ENCODE data around the gene RNF167. TPM values are rescaled to one million over a fixed set of nuclear protein-coding genes. Genes with fewer than 3 reads are reported as not detected.
"Not testable (repeated sequence)": the region's sequence is repeated elsewhere in the genome, so short reads cannot be mapped to it uniquely, and the experiment has no call there.

Gene RNF167
- total and polyA plus RNA-seq, 8 donors, result 8.8 to 134 (median 52.8) TPM

DNA sequence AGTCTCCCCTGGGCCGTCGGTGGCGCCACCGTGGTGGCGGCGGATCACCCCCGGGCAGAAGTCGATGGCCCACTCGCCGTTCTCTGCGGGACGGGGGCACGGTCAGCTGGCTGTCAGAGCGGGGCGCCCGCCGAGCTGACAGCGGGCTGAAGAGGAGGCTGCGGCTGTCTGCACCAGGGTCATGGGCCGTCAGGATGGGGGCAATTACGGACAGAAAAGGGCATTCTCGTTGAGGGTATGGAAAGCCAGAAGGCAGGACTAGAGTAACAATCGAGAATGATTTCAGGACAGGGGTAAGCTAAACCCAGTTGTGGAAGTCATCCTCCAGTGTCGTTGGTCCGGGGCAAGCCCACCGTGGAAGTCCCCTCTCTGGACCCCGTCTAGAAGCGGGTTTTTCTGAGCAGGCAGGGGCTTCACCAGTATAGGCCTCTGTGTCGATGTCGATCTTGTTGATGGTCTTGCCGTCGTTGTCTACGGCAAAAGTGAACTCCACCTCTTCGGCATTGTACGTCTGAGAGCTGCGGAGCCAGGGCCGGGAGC, 38.9 kb upstream of the RNF167 start:
- no peaks in the 10 kb centered on the region for H3K9me3 ChIP-seq
- peaks cover 20 to 54% (median 44%) of the 10 kb centered on the region in 4 donors for H3K4me1 ChIP-seq
- peaks cover 0 to 44% (median 0%) of the 10 kb centered on the region in 3 donors for H3K27me3 ChIP-seq
- no peak for TF ChIP-seq POLR2AphosphoS5 (IDR thresholded peaks at IDR 0.05)
- TF ChIP-seq, protein P1, sequence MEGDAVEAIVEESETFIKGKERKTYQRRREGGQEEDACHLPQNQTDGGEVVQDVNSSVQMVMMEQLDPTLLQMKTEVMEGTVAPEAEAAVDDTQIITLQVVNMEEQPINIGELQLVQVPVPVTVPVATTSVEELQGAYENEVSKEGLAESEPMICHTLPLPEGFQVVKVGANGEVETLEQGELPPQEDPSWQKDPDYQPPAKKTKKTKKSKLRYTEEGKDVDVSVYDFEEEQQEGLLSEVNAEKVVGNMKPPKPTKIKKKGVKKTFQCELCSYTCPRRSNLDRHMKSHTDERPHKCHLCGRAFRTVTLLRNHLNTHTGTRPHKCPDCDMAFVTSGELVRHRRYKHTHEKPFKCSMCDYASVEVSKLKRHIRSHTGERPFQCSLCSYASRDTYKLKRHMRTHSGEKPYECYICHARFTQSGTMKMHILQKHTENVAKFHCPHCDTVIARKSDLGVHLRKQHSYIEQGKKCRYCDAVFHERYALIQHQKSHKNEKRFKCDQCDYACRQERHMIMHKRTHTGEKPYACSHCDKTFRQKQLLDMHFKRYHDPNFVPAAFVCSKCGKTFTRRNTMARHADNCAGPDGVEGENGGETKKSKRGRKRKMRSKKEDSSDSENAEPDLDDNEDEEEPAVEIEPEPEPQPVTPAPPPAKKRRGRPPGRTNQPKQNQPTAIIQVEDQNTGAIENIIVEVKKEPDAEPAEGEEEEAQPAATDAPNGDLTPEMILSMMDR (IDR thresholded peaks at IDR 0.05), result no peak
- TF ChIP-seq POLR2A (IDR thresholded peaks at IDR 0.05), result no peak
- no peak for TF ChIP-seq EP300 (IDR thresholded peaks at IDR 0.05)
- H3K4me3 ChIP-seq, result peak overlapping the region; percentile 49 to 55 (median 52)
- H3K36me3 ChIP-seq, result peaks cover 9 to 16% (median 14%) of the 10 kb centered on the region in 4 donors
- intact Hi-C loops (cut with DNase I; ENCODE audit: low total_unique reads), result loop anchor here (10.0 kb wide), 1 partner anchor 74 kb away; no protein-coding TSS in a partner anchor
- DNase-seq, result no peak
- WGBS, 5 donors, result 52 to 66% (median 62%) methylated on average over 22 to 37 of the region's 37 CpGs
- H3K27ac ChIP-seq, result peak overlapping the region in 4 of 5 donors; percentile 24 to 71 (median 46)

DNA sequence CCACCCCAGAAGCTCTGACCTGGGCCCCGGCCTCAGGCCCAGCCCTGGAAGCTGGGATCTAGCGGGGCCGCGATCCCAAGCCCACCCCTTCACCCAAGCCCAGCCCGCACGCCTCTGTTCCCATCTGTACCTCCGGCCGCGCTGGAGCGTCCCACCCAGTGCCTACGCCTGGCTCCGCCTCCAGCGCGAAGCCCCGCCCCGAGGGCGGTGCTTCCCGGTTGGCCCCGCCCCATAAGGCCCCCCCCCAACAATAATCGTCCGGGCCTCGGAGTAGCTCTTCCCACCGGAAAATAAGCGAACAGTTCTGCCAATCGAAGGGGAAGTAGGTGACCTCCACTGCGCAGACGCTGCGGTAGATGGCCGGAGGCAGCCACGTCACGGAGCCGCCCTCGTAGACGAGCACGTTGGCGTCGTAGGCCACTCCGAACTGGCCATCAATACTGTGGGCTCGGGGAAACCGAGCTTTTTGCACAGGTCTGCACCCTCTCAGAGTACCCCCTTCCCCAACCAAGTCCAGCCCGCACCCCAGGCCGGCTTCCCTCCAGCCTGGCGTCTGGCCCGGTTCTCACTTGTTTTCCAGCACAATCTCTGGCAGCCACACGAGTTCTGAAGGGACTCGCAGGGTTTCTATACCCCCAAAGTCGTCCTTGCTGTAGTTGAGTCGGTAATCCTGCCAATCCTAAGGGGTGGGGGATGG, 38.3 kb upstream of the RNF167 start:
- H3K4me1 ChIP-seq, result peaks cover 20 to 54% (median 44%) of the 10 kb centered on the region in 4 donors
- no peaks in the 10 kb centered on the region for H3K9me3 ChIP-seq
- intact Hi-C loops (cut with DNase I; ENCODE audit: low total_unique reads), result loop anchor here (10.0 kb wide), 1 partner anchor 73 kb away; no protein-coding TSS in a partner anchor
- DNase-seq, result peak in 1 of 2 donors; percentile 65
- peak overlapping the region in 4 of 5 donors; percentile 24 to 71 (median 46) for H3K27ac ChIP-seq
- WGBS, 5 donors, result 38 to 56% (median 44%) methylated on average over 30 to 48 of the region's 48 CpGs
- H3K4me3 ChIP-seq, result no peak overlapping the region
- peaks cover 3 to 9% (median 8%) of the 10 kb centered on the region in 4 donors for H3K36me3 ChIP-seq
- TF ChIP-seq, protein P1 (IDR thresholded peaks at IDR 0.05), result no peak
- TF ChIP-seq POLR2AphosphoS5 (IDR thresholded peaks at IDR 0.05), result no peak
- TF ChIP-seq POLR2A (IDR thresholded peaks at IDR 0.05), result no peak
- TF ChIP-seq EP300 (IDR thresholded peaks at IDR 0.05), result no peak
- H3K27me3 ChIP-seq, result peaks cover 0 to 44% (median 0%) of the 10 kb centered on the region in 3 donors

DNA sequence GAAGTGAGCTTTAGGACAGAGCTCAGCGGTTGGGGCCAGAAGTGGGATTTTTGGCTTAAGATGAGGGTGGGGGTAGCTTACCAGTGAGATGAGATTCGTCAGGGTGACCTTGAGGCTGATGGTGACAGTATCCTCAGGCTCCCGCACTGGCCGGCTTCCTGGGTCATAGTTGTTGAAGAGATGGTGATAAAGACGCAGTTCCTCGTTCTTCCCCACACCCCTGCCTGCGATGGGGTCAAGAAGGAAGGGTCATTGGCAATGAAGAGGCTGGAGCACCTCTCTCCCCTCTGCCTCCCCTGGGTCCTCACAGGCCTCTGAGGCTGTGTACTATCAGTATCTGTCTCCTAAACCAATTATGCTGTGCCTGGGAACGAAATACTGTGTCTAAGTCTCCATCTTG, 37.5 kb upstream of the RNF167 start:
- Histone ChIP-seq H3K27ac (peak overlapping the region in 3 of 5 donors; percentile 8 to 71 (median 30)), H3K9me3 (no peaks in the 10 kb centered on the region), H3K27me3 (peaks cover 0 to 44% (median 0%) of the 10 kb centered on the region in 3 donors), H3K36me3 (peaks cover 0 to 2% (median under 1%) of the 10 kb centered on the region in 4 donors), H3K4me3 (no peak overlapping the region), H3K4me1 (peaks cover 20 to 54% (median 44%) of the 10 kb centered on the region in 4 donors)
- DNase-seq, result no peak
- 48 to 69% (median 61%) methylated on average over 7 to 8 of the region's 8 CpGs for WGBS, 5 donors
- intact Hi-C loops (cut with DNase I; ENCODE audit: low total_unique reads), result loop anchor here (10.0 kb wide), 1 partner anchor 72 kb away; no protein-coding TSS in a partner anchor
- TF ChIP-seq POLR2A (IDR thresholded peaks at IDR 0.05), result no peak
- TF ChIP-seq, protein P1 (IDR thresholded peaks at IDR 0.05), result no peak
- no peak for TF ChIP-seq POLR2AphosphoS5 (IDR thresholded peaks at IDR 0.05)
- TF ChIP-seq EP300 (IDR thresholded peaks at IDR 0.05), result no peak

DNA sequence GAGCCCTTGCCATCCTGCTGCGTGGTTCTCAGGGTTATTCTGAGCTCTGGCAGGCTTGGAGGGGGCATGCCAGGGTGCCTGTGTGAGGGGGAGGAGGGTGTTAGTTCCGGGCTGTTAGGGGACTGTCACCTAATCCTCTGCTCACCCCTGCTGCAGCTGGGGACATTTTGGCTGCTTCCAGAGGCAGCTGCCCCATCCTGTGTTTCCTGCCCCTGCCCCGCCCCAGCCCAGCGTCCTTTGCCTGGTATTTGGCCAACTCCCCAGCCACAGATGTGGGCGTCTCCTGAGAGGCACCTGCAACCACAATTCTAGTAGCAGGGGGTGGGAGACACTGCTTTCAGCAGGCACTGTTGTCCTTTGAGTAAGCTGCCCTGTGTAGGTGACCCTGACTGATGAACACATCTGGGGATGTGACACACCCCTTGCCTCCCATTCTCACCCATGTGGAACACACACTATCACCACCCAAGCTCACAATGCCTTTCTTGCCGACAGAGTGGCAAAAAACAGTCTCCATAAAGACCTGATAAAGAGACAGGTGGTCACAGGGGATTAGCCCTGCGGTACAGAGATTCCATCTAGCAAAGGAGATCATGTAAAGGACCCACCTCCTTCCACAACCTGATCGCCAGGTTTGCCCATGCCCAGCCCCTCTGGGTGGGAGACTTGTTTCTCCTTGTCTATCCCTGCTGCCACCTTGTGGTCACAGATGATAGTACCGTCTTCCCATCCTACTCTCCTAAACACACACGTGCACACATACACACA, 36.8 kb upstream of the RNF167 start, which contains the start of gene CHRNE:
TSS of gene CHRNE (minus strand) at position 48 of the 768 bp plus-strand sequence. CDS start at position 13, 35 bp downstream.
- Histone ChIP-seq H3K4me3 (no peak within 1 kb of the TSS), H3K36me3 (no peaks in the 10 kb centered on the region), H3K27me3 (peaks cover 0 to 42% (median 0%) of the 10 kb centered on the region in 3 donors), H3K9me3 (no peaks in the 10 kb centered on the region), H3K4me1 (peaks cover 20 to 52% (median 44%) of the 10 kb centered on the region in 4 donors), H3K27ac (peak within 1 kb of the TSS in 4 of 5 donors; percentile 24 to 71 (median 46))
- 8 to 17% (median 11%) methylated on average over 9 to 10 of the region's 10 CpGs for WGBS, 5 donors
- TF ChIP-seq POLR2AphosphoS5 (IDR thresholded peaks at IDR 0.05) (peak in 1 of 3 donors; percentile 43), POLR2A (IDR thresholded peaks at IDR 0.05) (no peak), EP300 (IDR thresholded peaks at IDR 0.05) (no peak)
- TF ChIP-seq, protein P1 (IDR thresholded peaks at IDR 0.05), result peak in 5 of 7 experiments; percentile 61 to 80 (median 73)
- intact Hi-C loops (cut with DNase I; ENCODE audit: low total_unique reads), result loop anchor here (10.0 kb wide), 1 partner anchor 72 kb away; no protein-coding TSS in a partner anchor
- DNase-seq, result peak; percentile 88 to 94

DNA sequence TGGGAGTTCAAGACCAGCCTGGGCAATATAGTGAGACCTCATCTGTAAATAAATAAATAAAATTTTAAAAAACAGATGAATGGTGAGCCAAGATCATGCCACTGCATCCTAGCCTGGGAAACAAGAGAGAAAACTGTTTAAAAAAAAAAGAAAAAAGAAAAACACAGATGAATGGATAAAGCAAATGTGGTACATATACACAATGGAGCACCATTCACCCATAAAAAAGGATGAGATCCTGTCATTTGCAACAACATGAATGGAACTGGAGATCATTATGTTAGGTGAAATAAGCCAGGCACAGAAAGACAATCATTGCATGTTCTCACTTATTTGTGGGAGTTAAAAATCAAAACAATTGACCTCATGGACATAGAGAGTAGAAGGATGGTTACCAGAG, 33.4 kb upstream of the RNF167 start:
- not testable (repeated sequence) for H3K9me3 ChIP-seq, H3K4me3 ChIP-seq, DNase-seq, H3K36me3 ChIP-seq, H3K27ac ChIP-seq
- Histone ChIP-seq H3K27me3 (peaks cover 0 to 10% (median 0%) of the 10 kb centered on the region in 3 donors), H3K4me1 (peaks cover 9 to 34% (median 25%) of the 10 kb centered on the region in 4 donors)
- intact Hi-C loops (cut with DNase I; ENCODE audit: low total_unique reads), result loop anchor here (10.0 kb wide), 1 partner anchor 68 kb away; no protein-coding TSS in a partner anchor
